ENCODE results near the gene CR2. TPM values are rescaled to one million over a fixed set of nuclear protein-coding genes. Genes with fewer than 3 reads are reported as not detected.

The CR2 gene
- total RNA-seq, 4 donors from 2014 or later = 0.06 to 0.07 TPM; not detected in 2

GRCh38 chr1:207423560-207424292, 30.4 kb upstream of the CR2 start:
- TF ChIP-seq POLR2A (IDR thresholded peaks at IDR 0.05) (no peak), CTCF (IDR thresholded peaks at IDR 0.05) (no peak)
- intact Hi-C loops (cut with DNase I; ENCODE audit: low total_unique reads) = loop anchor here (10.0 kb wide), 1 partner anchor 239 kb away; no protein-coding TSS in a partner anchor
- 37 to 43% methylated on average over 28 of the region's 28 CpGs for WGBS, 2 donors
- H3K4me3 ChIP-seq (ENCODE audit: low read depth, poor library complexity, severe bottlenecking) = no peak overlapping the region
- no peak for DNase-seq (ENCODE audit: low spot score in 2 of 2)

- no peak overlapping the region for H3K4me3 ChIP-seq (ENCODE audit: low read depth, poor library complexity, severe bottlenecking)
- no peak for DNase-seq (ENCODE audit: low spot score in 2 of 2)
- TF ChIP-seq CTCF (IDR thresholded peaks at IDR 0.05) (no peak), POLR2A (IDR thresholded peaks at IDR 0.05) (no peak)
- 61 to 74% methylated on average over 17 of the region's 17 CpGs for WGBS, 2 donors
- intact Hi-C loops (cut with DNase I; ENCODE audit: low total_unique reads) = loop anchor here (10.0 kb wide), 1 partner anchor 240 kb away; no protein-coding TSS in a partner anchor
These were observed 29.5 kb upstream of the CR2 start for GRCh38 chr1:207424570-207425131.

- WGBS, 2 donors = 91 to 93% methylated on average over 1 of the region's 1 CpG
- intact Hi-C loops (cut with DNase I; ENCODE audit: low total_unique reads) = loop anchor here (10.0 kb wide), 1 partner anchor 243 kb away; no protein-coding TSS in a partner anchor
- no peak for DNase-seq (ENCODE audit: low spot score in 2 of 2)
- TF ChIP-seq POLR2A (IDR thresholded peaks at IDR 0.05) (no peak), CTCF (IDR thresholded peaks at IDR 0.05) (no peak)
- H3K4me3 ChIP-seq (ENCODE audit: low read depth, poor library complexity, severe bottlenecking) = no peak overlapping the region
These were observed 26.1 kb upstream of the CR2 start for GRCh38 chr1:207427832-207428585.

- H3K4me3 ChIP-seq (ENCODE audit: low read depth, poor library complexity, severe bottlenecking) = no peak overlapping the region
- DNase-seq (ENCODE audit: low spot score in 2 of 2) = no peak
- WGBS, 2 donors = 84 to 96% methylated on average over 2 of the region's 2 CpGs
- no peak for TF ChIP-seq CTCF (IDR thresholded peaks at IDR 0.05)
- intact Hi-C loops (cut with DNase I; ENCODE audit: low total_unique reads) = loop anchor here (10.0 kb wide), 1 partner anchor 244 kb away; no protein-coding TSS in a partner anchor
These were observed 25.3 kb upstream of the CR2 start for GRCh38 chr1:207428783-207429182.

- no peak for DNase-seq (ENCODE audit: low spot score in 2 of 2)
- WGBS, 2 donors = 58 to 69% methylated on average over 2 of the region's 2 CpGs
- TF ChIP-seq CTCF (IDR thresholded peaks at IDR 0.05) (no peak), POLR2A (IDR thresholded peaks at IDR 0.05) (no peak)
- intact Hi-C loops (cut with DNase I; ENCODE audit: low total_unique reads) = loop anchor here (10.0 kb wide), 1 partner anchor 245 kb away; no protein-coding TSS in a partner anchor
- H3K4me3 ChIP-seq (ENCODE audit: low read depth, poor library complexity, severe bottlenecking) = no peak overlapping the region
These were observed 24.2 kb upstream of the CR2 start for GRCh38 chr1:207429963-207430362.
